ENCODE data around the gene TBK1.

TBK1 gene

DNA sequence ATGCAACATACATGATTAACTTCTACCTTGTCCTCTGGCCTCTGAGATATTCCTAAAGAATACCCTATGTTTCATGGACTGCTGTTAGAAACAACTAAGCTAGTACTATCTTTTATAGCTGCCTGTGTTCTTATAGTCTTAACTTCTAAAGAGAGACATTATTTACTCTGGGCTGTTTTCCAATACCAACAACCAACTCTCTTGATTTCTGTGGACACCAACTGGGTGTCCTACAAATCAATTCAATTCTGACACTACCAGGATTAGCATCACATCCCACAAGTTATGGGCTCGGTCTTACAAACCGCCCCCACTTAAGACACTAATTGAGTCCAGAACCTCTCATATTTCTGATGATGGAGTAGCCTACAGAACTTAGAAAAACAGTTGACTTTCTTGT, 39.5 kb upstream of the TBK1 start:
- TF ChIP-seq EZH2phosphoT487 (IDR thresholded peaks at IDR 0.05; ENCODE audit: borderline replicate concordance) = no peak
- TF ChIP-seq CTCF (conservative IDR thresholded peaks at IDR 0.05; ENCODE audit: low read length) = no peak
- H4K20me1 ChIP-seq (ENCODE audit: insufficient read depth, low read length, poor library complexity, severe bottlenecking) = peaks cover 36% of the 10 kb centered on the region
- H3K36me3 ChIP-seq (ENCODE audit: insufficient read depth, low read length) = peaks cover 61% of the 10 kb centered on the region
- H3K27me3 ChIP-seq (ENCODE audit: insufficient read depth, low read length, poor library complexity, severe bottlenecking) = no peaks in the 10 kb centered on the region
- no peaks in the 10 kb centered on the region for H3F3A ChIP-seq (ENCODE audit: low read depth)
- H3K9me2 ChIP-seq (replicated peaks; ENCODE audit: low read depth, low read length) = no peaks in the 10 kb centered on the region
- H3K79me2 ChIP-seq (ENCODE audit: insufficient read depth, low read length) = peaks cover 46% of the 10 kb centered on the region
- no peak overlapping the region for H2AFZ ChIP-seq (ENCODE audit: low read length)
- H3K4me1 ChIP-seq (ENCODE audit: insufficient read depth, low read length, poor library complexity, severe bottlenecking) = peaks cover 10% of the 10 kb centered on the region
- no peaks in the 10 kb centered on the region for H3K9me3 ChIP-seq (ENCODE audit: insufficient read depth, low read depth, low read length)
- H3K9ac ChIP-seq (ENCODE audit: low read depth, low read length, poor library complexity, severe bottlenecking) = no peak overlapping the region
- H3K4me3 ChIP-seq (ENCODE audit: low read length, poor library complexity, severe bottlenecking) = no peak overlapping the region
- no peak overlapping the region for H3K4me2 ChIP-seq (ENCODE audit: low read depth, low read length, poor library complexity, severe bottlenecking)

- no peak overlapping the region for H3K9ac ChIP-seq (ENCODE audit: low read depth, low read length, poor library complexity, severe bottlenecking)
- H3K4me1 ChIP-seq (ENCODE audit: insufficient read depth, low read length, poor library complexity, severe bottlenecking) = peaks cover 1% of the 10 kb centered on the region
- H3F3A ChIP-seq (ENCODE audit: low read depth) = no peaks in the 10 kb centered on the region
- H3K9me2 ChIP-seq (replicated peaks; ENCODE audit: low read depth, low read length) = no peaks in the 10 kb centered on the region
- H2AFZ ChIP-seq (ENCODE audit: low read length) = no peak overlapping the region
- H3K9me3 ChIP-seq (ENCODE audit: insufficient read depth, low read depth, low read length) = no peaks in the 10 kb centered on the region
- no peak overlapping the region for H3K4me3 ChIP-seq (ENCODE audit: low read length, poor library complexity, severe bottlenecking)
- TF ChIP-seq EZH2phosphoT487 (IDR thresholded peaks at IDR 0.05; ENCODE audit: borderline replicate concordance) (no peak), CTCF (conservative IDR thresholded peaks at IDR 0.05; ENCODE audit: low read length) (no peak)
- H3K27me3 ChIP-seq (ENCODE audit: insufficient read depth, low read length, poor library complexity, severe bottlenecking) = no peaks in the 10 kb centered on the region
- H3K79me2 ChIP-seq (ENCODE audit: insufficient read depth, low read length) = peaks cover 32% of the 10 kb centered on the region
- H3K36me3 ChIP-seq (ENCODE audit: insufficient read depth, low read length) = peaks cover 76% of the 10 kb centered on the region
- no peak overlapping the region for H3K4me2 ChIP-seq (ENCODE audit: low read depth, low read length, poor library complexity, severe bottlenecking)
- H4K20me1 ChIP-seq (ENCODE audit: insufficient read depth, low read length, poor library complexity, severe bottlenecking) = peaks cover 22% of the 10 kb centered on the region
Measured at GRCh38 chr12:64413884-64414283, 38.0 kb upstream of the TBK1 start.

DNA sequence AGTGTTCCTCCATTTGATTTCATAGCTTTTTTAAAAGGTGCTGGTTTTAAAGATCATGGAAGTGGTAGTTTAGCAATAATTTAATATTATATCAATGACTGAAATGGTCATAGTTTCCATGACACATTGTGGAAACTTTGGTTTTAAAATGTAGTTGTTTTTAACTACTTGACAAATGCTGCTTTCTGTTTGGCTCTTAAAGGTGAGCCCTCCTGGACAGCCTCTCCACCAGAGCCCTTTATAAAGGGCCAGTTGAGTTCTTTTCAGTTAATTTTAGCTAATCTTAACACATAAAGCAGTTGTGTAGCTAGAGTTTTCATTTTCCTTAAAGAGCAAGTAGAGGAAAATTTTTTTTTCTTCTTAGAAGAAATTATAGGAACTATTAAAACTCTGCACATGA, 33.7 kb upstream of the TBK1 start:
- H3K9ac ChIP-seq (ENCODE audit: low read depth, low read length, poor library complexity, severe bottlenecking) = no peak overlapping the region
- no peak overlapping the region for H2AFZ ChIP-seq (ENCODE audit: low read length)
- no peaks in the 10 kb centered on the region for H3K9me2 ChIP-seq (replicated peaks; ENCODE audit: low read depth, low read length)
- no peak overlapping the region for H3K4me2 ChIP-seq (ENCODE audit: low read depth, low read length, poor library complexity, severe bottlenecking)
- no peaks in the 10 kb centered on the region for H3K9me3 ChIP-seq (ENCODE audit: insufficient read depth, low read depth, low read length)
- no peaks in the 10 kb centered on the region for H4K20me1 ChIP-seq (ENCODE audit: insufficient read depth, low read length, poor library complexity, severe bottlenecking)
- TF ChIP-seq CTCF (conservative IDR thresholded peaks at IDR 0.05; ENCODE audit: low read length) = no peak
- H3K36me3 ChIP-seq (ENCODE audit: insufficient read depth, low read length) = peaks cover 90% of the 10 kb centered on the region
- H3K79me2 ChIP-seq (ENCODE audit: insufficient read depth, low read length) = peaks cover 8% of the 10 kb centered on the region; the same call in 1 of the 2 replicates
- no peak overlapping the region for H3K4me3 ChIP-seq (ENCODE audit: low read length, poor library complexity, severe bottlenecking)
- no peaks in the 10 kb centered on the region for H3K4me1 ChIP-seq (ENCODE audit: insufficient read depth, low read length, poor library complexity, severe bottlenecking)
- no peaks in the 10 kb centered on the region for H3F3A ChIP-seq (ENCODE audit: low read depth)
- H3K27me3 ChIP-seq (ENCODE audit: insufficient read depth, low read length, poor library complexity, severe bottlenecking) = no peaks in the 10 kb centered on the region
